DMS 273 (cell line): ENCODE data around the gene A2M.

Experiments
- DNase-seq: peaks from one replicate; lab custom pipeline; 2025; ENCODE audit not compliant: unreplicated experiment; lab: John Stamatoyannopoulos, UW

The A2M gene

GRCh38 chr12:9122091-9122609 is 6.4 kb upstream of the A2M start:
- DNase-seq = no peak

- DNase-seq = no peak
Measured at GRCh38 chr12:9120487-9121184, 4.9 kb upstream of the A2M start.

- no peak for DNase-seq
Measured at GRCh38 chr12:9118158-9118557, 2.4 kb upstream of the A2M start.

GRCh38 chr12:9114946-9115345 is 773 bp downstream of the A2M start:
- no peak for DNase-seq

GRCh38 chr12:9113987-9114309 is 1.8 kb downstream of the A2M start:
- DNase-seq = no peak

GRCh38 chr12:9113296-9113986 is 2.3 kb downstream of the A2M start:
- no peak for DNase-seq

GRCh38 chr12:9112076-9112853 is 3.5 kb downstream of the A2M start:
- no peak for DNase-seq

- no peak for DNase-seq
Measured at GRCh38 chr12:9111525-9111924, 4.2 kb downstream of the A2M start.

- no peak for DNase-seq
Measured at GRCh38 chr12:9109737-9110491, 5.8 kb downstream of the A2M start.

- no peak for DNase-seq
Measured at GRCh38 chr12:9109213-9109522, 6.6 kb downstream of the A2M start.

- DNase-seq = no peak
Measured at GRCh38 chr12:9108504-9109212, 7.1 kb downstream of the A2M start.

- DNase-seq = no peak
Measured at GRCh38 chr12:9107542-9107873, 8.2 kb downstream of the A2M start.

- no peak for DNase-seq
Measured at GRCh38 chr12:9106610-9107541, 8.8 kb downstream of the A2M start.

GRCh38 chr12:9106067-9106466 is 9.7 kb downstream of the A2M start:
- no peak for DNase-seq

GRCh38 chr12:9104767-9105423 is 10.8 kb downstream of the A2M start:
- DNase-seq = no peak

- DNase-seq = no peak
Measured at GRCh38 chr12:9104087-9104486, 11.6 kb downstream of the A2M start.

GRCh38 chr12:9103050-9103849 is 12.5 kb downstream of the A2M start:
- no peak for DNase-seq

- no peak for DNase-seq
Measured at GRCh38 chr12:9101018-9101687, 14.6 kb downstream of the A2M start.
